NCI-H1417 (cell line): ENCODE measurements around the gene CXCR6.

Source experiments
- DNase-seq, 3 experiments: peaks; one replicate each; lab custom pipeline; 2025; lab: John Stamatoyannopoulos, UW

The CXCR6 gene

DNA sequence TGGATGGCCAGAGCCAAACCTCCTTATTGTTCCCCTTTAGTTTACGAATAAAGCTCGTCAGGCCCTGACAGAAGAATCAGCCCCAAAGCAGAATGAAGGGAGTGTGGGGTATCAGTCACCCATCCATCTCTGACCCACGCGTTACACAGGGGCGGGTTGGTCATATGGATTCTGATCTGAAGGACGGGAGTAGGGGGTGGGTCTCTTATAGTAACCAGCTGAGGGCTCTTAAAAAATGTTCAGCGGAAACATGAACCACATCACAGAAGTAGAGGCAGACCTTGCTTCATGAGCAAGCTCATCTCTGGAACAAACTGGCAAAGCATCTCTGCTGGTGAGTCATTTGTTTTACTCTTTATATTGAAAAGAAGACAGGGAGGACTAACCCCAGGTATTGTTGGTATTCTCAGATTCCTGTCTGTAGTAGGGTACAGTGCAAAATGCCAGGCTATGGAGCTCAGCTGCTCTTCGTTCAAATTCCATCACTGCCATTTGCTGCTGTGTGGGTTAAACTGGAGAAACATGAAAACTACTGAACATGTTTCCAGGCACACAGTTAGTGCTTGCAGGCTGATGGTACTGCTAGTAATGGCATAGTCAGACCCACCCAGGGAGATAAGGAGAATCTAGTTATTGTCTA, at the start of gene CXCR6:
TSS of gene CXCR6 (plus strand) at position 258 of the 640 bp plus-strand sequence. CDS start 3,018 bp downstream, outside the sequence.
- DNase-seq, result no peak

GRCh38 chr3:45894015-45894414, 49.2 kb upstream of the CXCR6 start:
- no peak for DNase-seq

DNA sequence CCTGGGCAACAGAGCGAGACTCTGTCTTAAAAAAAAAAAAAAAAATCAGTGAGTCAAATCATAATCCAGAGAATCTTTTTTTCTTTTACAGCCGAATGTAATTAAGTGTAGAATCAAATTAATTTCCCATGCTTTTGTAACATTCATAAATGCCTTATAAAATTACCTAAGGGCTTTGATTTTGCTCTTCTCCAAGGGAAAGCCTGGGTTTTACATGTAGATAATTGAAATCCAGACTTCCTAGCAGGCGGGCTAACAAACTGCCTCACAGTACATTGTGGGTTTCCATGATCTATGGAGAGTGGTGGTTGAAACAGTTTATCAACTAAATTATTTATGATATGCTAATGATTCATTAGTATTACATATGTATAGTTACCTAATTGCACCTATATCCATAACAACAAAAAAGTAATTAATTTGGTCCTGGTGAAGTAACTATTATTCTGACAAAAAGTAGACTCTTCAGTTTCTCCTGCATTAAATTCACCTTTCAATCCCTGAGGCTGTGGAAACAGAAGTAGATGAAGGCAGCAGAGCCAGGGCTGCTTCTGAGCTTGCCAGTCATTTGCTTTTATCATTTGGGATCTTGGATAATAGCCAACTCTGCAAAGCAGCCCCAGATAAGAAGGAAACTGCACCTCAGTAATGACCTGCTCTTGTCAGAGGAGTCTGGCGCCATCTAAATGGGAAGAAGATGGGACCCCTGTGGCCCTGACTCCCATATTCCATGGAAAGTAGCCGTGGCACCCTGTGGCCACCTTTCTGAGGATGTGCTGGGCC, 47.4 kb upstream of the CXCR6 start:
- DNase-seq, result peak in 1 of 3 experiments; percentile 9

DNA sequence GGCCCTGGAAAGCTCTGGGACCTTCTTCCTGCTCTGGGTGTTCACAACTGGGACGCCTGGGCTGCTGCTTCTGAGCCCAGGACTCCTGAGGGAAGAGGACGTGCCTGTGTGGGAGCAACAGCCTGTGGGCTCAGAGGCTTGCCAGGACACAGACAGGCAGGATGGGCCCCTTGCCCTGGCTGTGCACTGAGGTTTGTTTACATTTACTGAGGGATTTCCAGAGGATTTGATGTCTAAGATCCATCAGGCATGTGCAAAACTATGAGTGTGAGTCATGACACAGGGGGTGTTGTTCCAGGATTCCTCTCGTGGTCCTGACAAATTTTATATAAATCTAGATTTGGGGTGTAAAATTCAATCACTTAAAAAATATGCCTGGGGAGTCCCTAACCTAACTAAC, 46.3 kb upstream of the CXCR6 start:
- no peak for DNase-seq

GRCh38 chr3:45904931-45905330, 38.3 kb upstream of the CXCR6 start:
- DNase-seq, result no peak

- no peak for DNase-seq
Measured at GRCh38 chr3:45905755-45906154, 37.5 kb upstream of the CXCR6 start.

DNA sequence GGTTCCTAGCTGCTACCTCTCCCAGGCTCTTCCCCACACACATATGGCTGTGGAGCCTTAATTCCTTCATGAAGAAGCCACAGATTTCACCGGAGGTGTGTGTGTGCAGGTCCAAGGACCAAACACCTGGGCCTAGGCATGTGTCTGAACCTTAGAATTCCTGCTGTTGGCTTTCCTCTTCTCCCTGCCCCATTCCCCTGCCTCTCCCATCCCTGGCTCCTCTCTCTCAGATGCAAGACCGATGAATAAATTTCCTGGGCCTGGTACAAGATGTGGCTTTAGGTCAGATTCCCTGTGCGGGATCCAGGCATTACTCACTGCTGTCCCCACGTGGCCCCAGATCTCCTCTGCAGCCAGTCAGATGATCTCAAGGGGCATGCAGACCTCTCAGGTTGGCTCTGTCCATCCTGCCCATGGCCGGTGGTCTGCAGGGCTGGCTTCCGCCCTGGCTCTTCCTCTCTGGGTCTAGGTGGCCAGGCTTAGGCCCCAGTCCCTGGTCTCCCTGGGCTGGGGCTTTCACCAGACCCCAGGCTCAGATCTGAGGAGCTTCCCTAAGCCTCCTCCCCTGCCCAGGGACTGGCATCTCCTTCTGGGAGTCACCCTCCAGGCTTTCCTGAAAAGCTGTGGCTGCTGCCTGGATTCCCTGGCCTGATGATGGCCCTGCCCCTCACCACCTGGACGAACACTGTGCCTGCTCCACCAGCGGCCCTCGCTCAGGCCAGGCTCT, 36.4 kb upstream of the CXCR6 start:
- peak in 1 of 3 experiments; percentile 1 for DNase-seq

DNA sequence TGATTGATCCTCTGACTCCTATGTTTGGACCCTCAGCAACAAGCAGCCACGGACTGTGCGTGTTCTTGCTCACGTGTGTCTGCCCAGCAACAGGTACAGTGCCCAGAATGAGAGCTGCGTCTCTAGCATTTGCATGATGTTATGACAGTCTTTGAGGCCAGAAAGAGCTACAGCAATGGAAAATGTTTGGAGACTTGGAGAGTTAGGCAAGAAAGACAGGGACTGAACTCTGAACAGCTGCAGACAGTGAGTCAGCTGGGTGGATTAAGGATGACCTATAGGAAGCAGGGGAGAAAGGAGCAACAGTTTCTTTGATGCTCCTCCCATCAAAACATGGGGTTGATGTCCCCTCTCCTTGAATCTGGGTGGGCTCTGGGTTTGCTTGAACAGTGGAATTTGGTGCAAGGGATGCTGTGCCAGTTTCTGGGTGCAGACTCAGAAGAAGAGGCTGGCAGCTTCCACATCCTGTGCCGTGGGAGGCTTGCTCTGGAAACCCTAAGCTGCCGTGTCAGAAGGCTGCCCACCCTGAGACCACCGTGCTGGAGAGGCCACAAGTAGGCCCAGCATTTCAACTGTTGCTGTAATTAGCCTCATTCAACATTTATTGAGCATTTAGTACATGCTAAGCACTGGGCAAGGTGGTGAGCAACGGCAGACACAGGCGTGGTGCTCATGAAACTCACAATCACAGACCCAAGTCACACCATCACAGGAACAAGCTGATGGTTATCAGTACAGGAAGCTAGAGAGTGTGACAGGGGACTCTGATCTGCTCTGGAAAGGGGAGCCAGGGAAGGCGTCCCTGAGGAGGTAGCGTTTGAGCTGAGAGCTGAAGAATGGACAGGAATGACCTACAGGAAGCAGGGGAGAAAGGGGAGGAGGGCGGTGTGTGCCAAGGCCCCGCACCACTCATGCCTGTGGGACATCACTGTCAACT, 35.2 kb upstream of the CXCR6 start:
- no peak for DNase-seq

- DNase-seq, result no peak
Measured at GRCh38 chr3:45908761-45909160, 34.5 kb upstream of the CXCR6 start.

- no peak for DNase-seq
Measured at GRCh38 chr3:45909542-45909941, 33.7 kb upstream of the CXCR6 start.

GRCh38 chr3:45910892-45911291, 32.4 kb upstream of the CXCR6 start:
- no peak for DNase-seq

- DNase-seq, result no peak
Measured at GRCh38 chr3:45911511-45912226, 31.6 kb upstream of the CXCR6 start.

GRCh38 chr3:45912435-45912834, 30.8 kb upstream of the CXCR6 start:
- DNase-seq, result no peak

GRCh38 chr3:45914362-45915058, 28.8 kb upstream of the CXCR6 start:
- DNase-seq, result no peak

- DNase-seq, result no peak
Measured at GRCh38 chr3:45915059-45915439, 28.2 kb upstream of the CXCR6 start.

DNA sequence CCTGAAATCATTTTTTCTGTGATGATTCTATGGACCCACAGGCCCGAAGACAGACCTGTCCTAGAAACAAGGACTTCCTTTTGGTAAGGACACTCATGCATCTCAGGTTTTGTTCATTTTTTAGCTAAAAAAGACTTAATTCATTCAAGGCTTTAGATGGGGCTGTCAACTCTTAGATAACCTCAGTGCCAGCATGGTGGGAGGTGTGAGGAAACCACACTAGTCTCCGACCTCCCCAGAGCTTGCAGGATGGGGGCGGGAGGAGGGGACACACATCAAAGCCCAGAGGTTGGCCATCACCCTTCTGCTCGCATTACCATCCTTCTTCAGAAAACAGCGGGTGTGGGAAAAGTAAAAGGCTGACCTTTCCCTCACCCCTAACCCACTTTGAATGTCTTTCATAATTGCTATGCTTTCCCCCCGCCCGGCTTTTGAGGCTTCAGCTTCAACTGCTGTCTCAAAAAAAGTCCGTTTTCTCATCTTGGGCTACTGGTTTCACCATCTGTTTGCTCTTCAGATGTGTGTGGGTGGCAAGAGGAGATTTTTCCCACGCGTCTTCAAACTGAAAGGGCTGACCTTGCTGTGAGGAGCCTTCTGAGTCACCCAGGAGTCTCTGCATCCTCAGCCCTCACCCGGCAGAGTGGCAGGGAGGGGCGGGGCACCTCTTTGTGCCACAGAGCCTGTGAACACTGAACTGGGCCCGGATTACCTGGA, 27.6 kb upstream of the CXCR6 start:
- DNase-seq, result peak in 1 of 3 experiments; percentile 8

- DNase-seq, result peak in 2 of 3 experiments; percentile 65 to 84
Measured at GRCh38 chr3:45917146-45917898, 25.9 kb upstream of the CXCR6 start.

GRCh38 chr3:45921158-45922038, 21.9 kb upstream of the CXCR6 start:
- no peak for DNase-seq
